ENCODE results near the gene TRAM2.
"Not testable (repeated sequence)": the region's sequence is repeated elsewhere in the genome, so short reads cannot be mapped to it uniquely, and the experiment has no call there.

The TRAM2 gene

DNA sequence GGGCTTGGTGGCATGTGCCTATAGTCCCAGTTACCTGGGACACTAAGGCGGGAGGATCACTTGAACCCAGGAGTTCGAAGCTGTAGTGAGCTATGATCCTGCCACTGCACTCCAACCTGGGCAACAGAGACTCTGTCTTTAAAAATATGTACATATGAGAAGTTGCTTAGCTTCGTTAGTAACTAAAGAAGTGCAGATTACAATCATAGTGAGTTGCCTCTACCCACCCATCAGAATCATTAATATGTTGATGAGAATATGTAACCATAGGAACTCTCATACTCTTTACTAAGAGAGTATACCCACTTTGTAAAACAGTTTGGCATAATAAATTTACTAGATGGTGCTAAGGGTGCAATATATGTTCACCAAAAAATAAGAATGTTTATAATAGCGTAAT lies 102.7 kb downstream of the TRAM2 start:
- H2AFZ ChIP-seq (ENCODE audit: low read length), result no peak overlapping the region
- WGBS, 2 donors (ENCODE audit: extremely low coverage in 2 of 2, insufficient read length in 2 of 2, insufficient replicate concordance in 1 of 2), result no CpG with 5 or more reads among the region's 4 CpGs
- H3K27me3 ChIP-seq (ENCODE audit: control insufficient read depth in 3 of 3, insufficient read depth in 3 of 3, low read depth in 1 of 3, low read length in 3 of 3), result no peaks in the 10 kb centered on the region
- no peak overlapping the region for H2BK12ac ChIP-seq (ENCODE audit: low read length)
- no peak overlapping the region for H2BK5ac ChIP-seq (ENCODE audit: low read length)
- no peak overlapping the region for H3K4me3 ChIP-seq (ENCODE audit: low read length in 2 of 2)
- H3K9me3 ChIP-seq (replicated peaks in 1 of 2; ENCODE audit: control insufficient read depth in 2 of 2, insufficient read depth in 1 of 2, low read depth in 1 of 2, low read length in 2 of 2), result no peaks in the 10 kb centered on the region
- H3K36me3 ChIP-seq (replicated peaks in 1 of 2; ENCODE audit: control insufficient read depth in 2 of 2, insufficient read depth in 2 of 2, low read length in 2 of 2), result peaks cover 0 to 2% of the 10 kb centered on the region in 2 donors
- no peaks in the 10 kb centered on the region for H3K79me1 ChIP-seq (ENCODE audit: low read depth, low read length)
- no peak overlapping the region for H3K4ac ChIP-seq (ENCODE audit: low read length)
- no peak overlapping the region for H2BK15ac ChIP-seq (ENCODE audit: low read length)
- H4K8ac ChIP-seq (ENCODE audit: low read depth, low read length), result no peak overlapping the region
- no peak overlapping the region for H3K14ac ChIP-seq (ENCODE audit: low read length)
- no peak overlapping the region for H3K18ac ChIP-seq (ENCODE audit: low read length)
- H2AK5ac ChIP-seq (ENCODE audit: low read depth, low read length), result no peak overlapping the region
- H4K91ac ChIP-seq (ENCODE audit: low read depth, low read length, poor library complexity), result no peak overlapping the region
- H3K23ac ChIP-seq (ENCODE audit: low read depth, low read length, poor library complexity), result no peak overlapping the region
- H3K4me2 ChIP-seq (ENCODE audit: insufficient read depth, low read length, poor library complexity, severe bottlenecking), result no peak overlapping the region
- H2BK120ac ChIP-seq (ENCODE audit: low read depth, low read length), result no peak overlapping the region
- no peaks in the 10 kb centered on the region for H3K4me1 ChIP-seq (ENCODE audit: control insufficient read depth in 2 of 2, insufficient read depth in 1 of 2, low read depth in 1 of 2, low read length in 2 of 2)
- H3K9ac ChIP-seq (ENCODE audit: low read depth, low read length, poor library complexity), result no peak overlapping the region
- DNase-seq (ENCODE audit: low spot score), result no peak
- H3K27ac ChIP-seq (replicated peaks; ENCODE audit: low read length), result no peak overlapping the region

DNA sequence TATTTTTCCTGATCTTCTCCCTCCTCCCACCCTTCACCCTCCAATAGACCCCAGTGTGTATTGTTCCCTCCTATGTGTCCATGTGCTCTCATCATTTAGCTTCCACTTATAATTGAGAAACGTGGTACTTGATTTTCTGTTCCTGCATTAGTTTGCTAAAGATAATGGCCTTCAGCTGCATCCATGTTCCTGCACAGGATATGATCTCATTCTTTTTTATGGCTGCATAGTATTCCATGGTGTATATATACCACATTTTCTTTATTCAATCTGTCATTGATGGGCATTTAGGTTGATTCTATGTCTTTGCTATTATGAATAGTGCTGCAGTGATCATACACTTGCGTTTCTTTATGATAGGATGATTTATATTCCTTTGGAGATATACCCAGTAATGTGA lies 115.7 kb downstream of the TRAM2 start:
- H4K91ac ChIP-seq (ENCODE audit: low read depth, low read length, poor library complexity); H3K36me3 ChIP-seq (replicated peaks in 1 of 2; ENCODE audit: control insufficient read depth in 2 of 2, insufficient read depth in 2 of 2, low read length in 2 of 2); H3K4me2 ChIP-seq (ENCODE audit: insufficient read depth, low read length, poor library complexity, severe bottlenecking); H2BK5ac ChIP-seq (ENCODE audit: low read length); H3K27ac ChIP-seq (replicated peaks; ENCODE audit: low read length); H3K9ac ChIP-seq (ENCODE audit: low read depth, low read length, poor library complexity); H2AK5ac ChIP-seq (ENCODE audit: low read depth, low read length); H2BK120ac ChIP-seq (ENCODE audit: low read depth, low read length); H3K4me3 ChIP-seq (ENCODE audit: low read length in 2 of 2); H4K8ac ChIP-seq (ENCODE audit: low read depth, low read length); H2BK15ac ChIP-seq (ENCODE audit: low read length); H2BK12ac ChIP-seq (ENCODE audit: low read length); H3K18ac ChIP-seq (ENCODE audit: low read length); DNase-seq (ENCODE audit: low spot score); H3K23ac ChIP-seq (ENCODE audit: low read depth, low read length, poor library complexity); H3K9me3 ChIP-seq (replicated peaks in 1 of 2; ENCODE audit: control insufficient read depth in 2 of 2, insufficient read depth in 1 of 2, low read depth in 1 of 2, low read length in 2 of 2); H3K4ac ChIP-seq (ENCODE audit: low read length); H3K27me3 ChIP-seq (ENCODE audit: control insufficient read depth in 3 of 3, insufficient read depth in 3 of 3, low read depth in 1 of 3, low read length in 3 of 3); H3K4me1 ChIP-seq (ENCODE audit: control insufficient read depth in 2 of 2, insufficient read depth in 1 of 2, low read depth in 1 of 2, low read length in 2 of 2); H3K14ac ChIP-seq (ENCODE audit: low read length); H3K79me1 ChIP-seq (ENCODE audit: low read depth, low read length); H2AFZ ChIP-seq (ENCODE audit: low read length): not testable (repeated sequence)
- no CpG with 5 or more reads among the region's 2 CpGs for WGBS, 2 donors (ENCODE audit: extremely low coverage in 2 of 2, insufficient read length in 2 of 2, insufficient replicate concordance in 1 of 2)

DNA sequence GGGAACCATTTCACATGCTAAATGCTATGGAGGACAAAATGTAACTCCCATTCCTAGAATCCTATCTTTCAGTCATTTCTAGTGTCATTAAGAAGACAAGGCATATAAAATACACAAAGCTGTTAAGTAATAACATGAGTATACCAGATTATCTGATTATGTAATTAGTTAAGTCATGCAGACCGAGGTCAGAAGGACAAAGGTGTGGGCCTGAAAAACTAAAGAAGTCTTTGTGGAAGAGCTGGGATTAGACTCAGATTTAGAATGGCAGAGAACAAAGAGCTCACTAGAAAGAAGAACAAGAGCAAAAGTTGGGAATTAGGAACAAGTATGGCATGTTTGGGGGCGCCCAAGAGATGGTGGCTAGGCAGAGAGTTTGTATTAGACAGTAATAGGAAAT lies 119.8 kb downstream of the TRAM2 start:
- DNase-seq (ENCODE audit: low spot score), result peak; percentile 51
- peaks cover 0 to 5% of the 10 kb centered on the region in 2 donors for H3K9me3 ChIP-seq (replicated peaks in 1 of 2; ENCODE audit: control insufficient read depth in 2 of 2, insufficient read depth in 1 of 2, low read depth in 1 of 2, low read length in 2 of 2)
- H3K27ac ChIP-seq (replicated peaks; ENCODE audit: low read length), result no peak overlapping the region
- H2BK12ac ChIP-seq (ENCODE audit: low read length), result no peak overlapping the region
- H4K91ac ChIP-seq (ENCODE audit: low read depth, low read length, poor library complexity), result no peak overlapping the region
- H3K9ac ChIP-seq (ENCODE audit: low read depth, low read length, poor library complexity), result no peak overlapping the region
- no peak overlapping the region for H2BK15ac ChIP-seq (ENCODE audit: low read length)
- no peak overlapping the region for H3K4me3 ChIP-seq (ENCODE audit: low read length in 2 of 2)
- H2AK5ac ChIP-seq (ENCODE audit: low read depth, low read length), result no peak overlapping the region
- peaks cover 2 to 23% of the 10 kb centered on the region in 2 donors for H3K36me3 ChIP-seq (replicated peaks in 1 of 2; ENCODE audit: control insufficient read depth in 2 of 2, insufficient read depth in 2 of 2, low read length in 2 of 2)
- H2AFZ ChIP-seq (ENCODE audit: low read length), result no peak overlapping the region
- H3K18ac ChIP-seq (ENCODE audit: low read length), result no peak overlapping the region
- H3K4me1 ChIP-seq (ENCODE audit: control insufficient read depth in 2 of 2, insufficient read depth in 1 of 2, low read depth in 1 of 2, low read length in 2 of 2), result peaks cover 0 to 2% of the 10 kb centered on the region in 2 donors
- no peaks in the 10 kb centered on the region for H3K27me3 ChIP-seq (ENCODE audit: control insufficient read depth in 3 of 3, insufficient read depth in 3 of 3, low read depth in 1 of 3, low read length in 3 of 3)
- H2BK120ac ChIP-seq (ENCODE audit: low read depth, low read length), result no peak overlapping the region
- H3K4ac ChIP-seq (ENCODE audit: low read length), result no peak overlapping the region
- H2BK5ac ChIP-seq (ENCODE audit: low read length), result no peak overlapping the region
- no CpG with 5 or more reads among the region's 2 CpGs for WGBS, 2 donors (ENCODE audit: extremely low coverage in 2 of 2, insufficient read length in 2 of 2, insufficient replicate concordance in 1 of 2)
- no peak overlapping the region for H4K8ac ChIP-seq (ENCODE audit: low read depth, low read length)
- no peaks in the 10 kb centered on the region for H3K79me1 ChIP-seq (ENCODE audit: low read depth, low read length)
- no peak overlapping the region for H3K14ac ChIP-seq (ENCODE audit: low read length)
- H3K4me2 ChIP-seq (ENCODE audit: insufficient read depth, low read length, poor library complexity, severe bottlenecking), result no peak overlapping the region
- H3K23ac ChIP-seq (ENCODE audit: low read depth, low read length, poor library complexity), result no peak overlapping the region

DNA sequence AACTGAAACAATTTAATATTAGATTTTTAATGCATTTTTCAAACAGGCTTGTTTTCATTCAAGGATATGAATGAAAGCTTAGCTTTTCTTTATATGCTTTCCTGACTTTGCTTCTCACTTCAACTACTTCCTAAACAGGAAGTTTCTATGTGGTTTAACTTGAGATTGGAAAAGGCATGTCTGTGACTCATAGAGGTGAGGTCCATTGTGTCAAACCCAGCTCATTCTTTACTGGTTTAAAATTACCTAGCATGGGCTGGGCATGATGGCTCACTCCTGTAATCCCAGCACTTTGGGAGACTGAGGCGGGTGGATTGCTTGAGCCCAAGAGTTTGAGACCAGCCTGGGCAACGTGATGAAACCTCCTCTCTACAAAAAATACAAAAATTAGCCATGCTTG lies 122.3 kb downstream of the TRAM2 start:
- no peak overlapping the region for H4K8ac ChIP-seq (ENCODE audit: low read depth, low read length)
- no peak overlapping the region for H2AK5ac ChIP-seq (ENCODE audit: low read depth, low read length)
- no peak overlapping the region for H2BK15ac ChIP-seq (ENCODE audit: low read length)
- peaks cover 0 to 2% of the 10 kb centered on the region in 2 donors for H3K4me1 ChIP-seq (ENCODE audit: control insufficient read depth in 2 of 2, insufficient read depth in 1 of 2, low read depth in 1 of 2, low read length in 2 of 2)
- no peaks in the 10 kb centered on the region for H3K27me3 ChIP-seq (ENCODE audit: control insufficient read depth in 3 of 3, insufficient read depth in 3 of 3, low read depth in 1 of 3, low read length in 3 of 3)
- H3K9me3 ChIP-seq (replicated peaks in 1 of 2; ENCODE audit: control insufficient read depth in 2 of 2, insufficient read depth in 1 of 2, low read depth in 1 of 2, low read length in 2 of 2), result peaks cover 0 to 9% of the 10 kb centered on the region in 2 donors
- H4K91ac ChIP-seq (ENCODE audit: low read depth, low read length, poor library complexity), result no peak overlapping the region
- H3K4me2 ChIP-seq (ENCODE audit: insufficient read depth, low read length, poor library complexity, severe bottlenecking), result no peak overlapping the region
- H3K14ac ChIP-seq (ENCODE audit: low read length), result no peak overlapping the region
- H3K4ac ChIP-seq (ENCODE audit: low read length), result no peak overlapping the region
- no peaks in the 10 kb centered on the region for H3K79me1 ChIP-seq (ENCODE audit: low read depth, low read length)
- no CpG with 5 or more reads among the region's 2 CpGs for WGBS, 2 donors (ENCODE audit: extremely low coverage in 2 of 2, insufficient read length in 2 of 2, insufficient replicate concordance in 1 of 2)
- H3K9ac ChIP-seq (ENCODE audit: low read depth, low read length, poor library complexity), result no peak overlapping the region
- H3K4me3 ChIP-seq (ENCODE audit: low read length in 2 of 2), result no peak overlapping the region
- H2BK5ac ChIP-seq (ENCODE audit: low read length), result no peak overlapping the region
- DNase-seq (ENCODE audit: low spot score), result no peak
- peaks cover 2 to 23% of the 10 kb centered on the region in 2 donors for H3K36me3 ChIP-seq (replicated peaks in 1 of 2; ENCODE audit: control insufficient read depth in 2 of 2, insufficient read depth in 2 of 2, low read length in 2 of 2)
- no peak overlapping the region for H3K18ac ChIP-seq (ENCODE audit: low read length)
- no peak overlapping the region for H2BK12ac ChIP-seq (ENCODE audit: low read length)
- no peak overlapping the region for H3K27ac ChIP-seq (replicated peaks; ENCODE audit: low read length)
- H2AFZ ChIP-seq (ENCODE audit: low read length), result no peak overlapping the region
- no peak overlapping the region for H2BK120ac ChIP-seq (ENCODE audit: low read depth, low read length)
- H3K23ac ChIP-seq (ENCODE audit: low read depth, low read length, poor library complexity), result no peak overlapping the region
